Activated T-cell treated with anti-CD3 and anti-CD28 coated beads, Interleukin-2, amount 50 U/mL, for 4 hours (primary cell): ENCODE data around the gene UPK3BL1. TPM values are rescaled to one million over a fixed set of nuclear protein-coding genes. Genes with fewer than 3 reads are reported as not detected.
"Not testable (repeated sequence)": the region's sequence is repeated elsewhere in the genome, so short reads cannot be mapped to it uniquely, and the experiment has no call there.

Source experiments
- ATAC-seq, 2 donors: fragments of 200-7000 bp; cut with Tn5 transposase; one replicate each; pipeline ENCODE4 v1.10.0; 2021
- DNase-seq: peaks from one replicate; pipeline ENCODE4 v3.0.0-alpha.2; 2020
- H3K27me3 Mint-ChIP-seq: one replicate; pipeline ENCODE4 v1.8.0; 2021; ENCODE audit warnings: low read depth, mixed read lengths
- H3K36me3 Mint-ChIP-seq: one replicate; pipeline ENCODE4 v1.8.0; 2022; ENCODE audit warnings: mixed read lengths; ENCODE audit not compliant: insufficient read depth
- H3K4me1 Mint-ChIP-seq: one replicate; pipeline ENCODE4 v1.8.0; 2021; ENCODE audit warnings: low read depth, mixed read lengths
- H3K4me3 Mint-ChIP-seq: one replicate; pipeline ENCODE4 v1.8.0; 2021; ENCODE audit warnings: mild to moderate bottlenecking, moderate library complexity, mixed read lengths
- H3K9me3 Mint-ChIP-seq: one replicate; pipeline ENCODE4 v1.8.0; 2021; ENCODE audit warnings: mixed read lengths
- total RNA-seq, 3 donors: library from RNA; stranded (reverse); gene quantifications; one replicate each; pipeline ENCODE4 v1.2.1, GENCODE V29; 2021

The UPK3BL1 gene
- 10 to 100 TPM; 11.3 to 22.0 (median 12.7) TPM for total RNA-seq

DNA sequence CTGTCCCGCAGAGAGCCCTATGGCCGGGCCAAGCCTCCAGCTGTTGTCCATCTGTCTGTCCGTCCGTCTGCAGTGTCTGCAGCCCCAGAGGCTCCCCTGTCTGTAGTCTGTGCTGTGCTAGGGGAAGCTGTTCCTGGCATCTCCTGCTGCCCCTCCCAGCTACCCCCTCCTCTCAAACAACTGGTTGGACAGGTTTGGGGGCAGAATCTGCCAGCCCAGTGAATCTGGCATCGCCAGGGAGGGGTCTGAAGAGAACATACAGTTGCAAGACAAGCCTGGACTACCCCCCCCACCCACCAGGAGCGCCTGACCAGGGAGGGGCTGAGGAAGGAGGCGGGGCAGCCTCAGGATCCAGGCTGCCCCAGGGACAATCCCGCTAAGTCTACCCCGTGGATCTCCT lies at the start of gene UPK3BL1:
TSS of gene UPK3BL1 (minus strand) at position 101 of the 400 bp plus-strand sequence. CDS start at position 51, 50 bp downstream.
- not testable (repeated sequence) for DNase-seq, H3K36me3 Mint-ChIP-seq, H3K4me3 Mint-ChIP-seq, ATAC-seq, H3K9me3 Mint-ChIP-seq, H3K27me3 Mint-ChIP-seq, H3K4me1 Mint-ChIP-seq

- not testable (repeated sequence) for H3K4me1 Mint-ChIP-seq, ATAC-seq, DNase-seq, H3K27me3 Mint-ChIP-seq, H3K36me3 Mint-ChIP-seq, H3K9me3 Mint-ChIP-seq, H3K4me3 Mint-ChIP-seq
These were observed 48.0 kb upstream of the UPK3BL1 start for GRCh38 chr7:102690602-102691001.

DNA sequence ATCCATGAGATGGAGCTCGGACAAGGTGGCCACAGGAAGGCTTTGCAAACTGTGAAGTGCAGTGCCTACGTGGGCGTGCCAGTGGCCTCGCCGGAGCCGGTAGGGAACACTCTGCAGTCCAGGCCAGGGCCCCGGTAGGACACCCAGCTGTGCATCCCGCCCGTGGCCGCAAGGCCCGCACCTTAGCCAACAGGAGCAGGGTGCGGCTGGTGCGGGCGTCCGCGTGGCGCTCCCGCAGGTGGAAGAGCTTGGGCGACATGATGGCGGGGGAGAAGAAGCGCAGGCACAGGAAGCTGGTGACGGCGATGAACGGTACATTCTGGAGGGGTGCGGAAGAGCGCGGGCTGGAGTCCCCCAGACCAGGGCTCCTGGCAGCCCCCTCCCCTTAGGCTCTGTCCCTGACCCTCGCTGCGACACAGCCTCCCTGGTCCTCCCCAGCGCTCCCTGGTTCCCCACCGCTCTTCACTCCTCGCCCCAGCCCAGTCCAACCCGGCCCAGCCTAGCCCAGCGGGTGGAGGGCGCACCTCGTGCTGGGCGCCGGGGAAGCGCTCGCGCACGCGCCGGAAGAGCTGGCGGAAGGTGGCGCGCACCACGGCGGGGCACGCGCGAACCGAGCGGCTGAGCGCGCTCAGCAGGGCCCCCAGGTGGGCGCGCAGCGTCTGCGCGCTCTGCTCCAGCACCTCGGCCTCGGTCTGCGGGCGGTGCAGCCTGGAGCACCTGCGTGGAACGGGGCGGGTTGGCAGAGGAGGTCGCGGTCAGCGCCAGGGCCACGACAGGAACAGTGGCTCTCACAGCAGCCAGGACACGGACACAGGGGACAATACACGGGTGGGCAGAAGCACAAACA lies 47.1 kb upstream of the UPK3BL1 start:
- not testable (repeated sequence) for H3K9me3 Mint-ChIP-seq, H3K4me1 Mint-ChIP-seq, DNase-seq, H3K36me3 Mint-ChIP-seq, H3K4me3 Mint-ChIP-seq, H3K27me3 Mint-ChIP-seq
- ATAC-seq, result peak; percentile 89 to 90

- H3K36me3 Mint-ChIP-seq, H3K9me3 Mint-ChIP-seq, DNase-seq, H3K4me1 Mint-ChIP-seq, H3K4me3 Mint-ChIP-seq, H3K27me3 Mint-ChIP-seq: not testable (repeated sequence)
- ATAC-seq, result peak; percentile 71
These were observed 45.9 kb upstream of the UPK3BL1 start for GRCh38 chr7:102688299-102689036.

DNA sequence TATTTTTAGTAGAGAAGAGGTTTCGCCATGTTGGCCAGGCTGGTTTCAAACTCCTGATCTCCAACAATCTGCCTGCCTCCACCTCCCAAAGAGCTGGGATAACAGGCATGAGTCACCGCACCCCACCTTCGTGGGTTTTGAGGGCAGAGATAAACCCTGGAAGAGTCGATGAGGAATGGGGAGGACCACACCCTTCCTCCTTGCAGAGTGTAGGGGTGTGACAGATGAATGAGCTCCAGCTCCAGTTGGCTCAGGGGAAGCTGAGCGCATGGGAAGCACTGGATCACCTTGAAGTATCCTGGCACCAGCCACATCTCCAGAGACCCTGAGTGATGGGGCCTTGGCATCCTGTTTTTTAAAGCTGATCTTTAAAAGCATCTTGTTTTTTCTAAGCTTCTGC lies 40.0 kb upstream of the UPK3BL1 start:
- not testable (repeated sequence) for DNase-seq, H3K36me3 Mint-ChIP-seq, H3K9me3 Mint-ChIP-seq, H3K27me3 Mint-ChIP-seq, H3K4me3 Mint-ChIP-seq, H3K4me1 Mint-ChIP-seq, ATAC-seq

DNA sequence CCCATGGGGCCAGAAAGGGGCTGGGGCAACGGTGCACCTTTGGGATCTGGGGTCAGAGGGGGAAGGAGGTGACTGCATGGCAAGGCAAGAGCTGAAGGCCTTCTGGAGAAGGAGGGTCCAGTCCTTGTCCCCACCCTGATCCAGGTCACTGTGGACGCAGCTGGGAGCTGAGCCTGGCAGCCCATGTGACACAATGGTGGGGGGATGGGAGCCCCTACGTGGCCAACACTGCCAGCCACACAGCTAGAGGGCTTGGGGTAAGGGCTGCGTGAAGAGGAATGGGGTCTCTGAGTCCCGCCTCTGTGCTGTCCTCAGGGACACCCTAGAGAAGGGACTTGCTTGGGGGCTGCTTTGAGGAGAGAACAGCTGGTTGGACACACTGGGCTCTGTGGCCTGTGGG lies 38.2 kb upstream of the UPK3BL1 start:
- not testable (repeated sequence) for H3K4me1 Mint-ChIP-seq, H3K4me3 Mint-ChIP-seq, DNase-seq, H3K36me3 Mint-ChIP-seq, H3K9me3 Mint-ChIP-seq, H3K27me3 Mint-ChIP-seq, ATAC-seq

GRCh38 chr7:102675545-102675944 lies 33.0 kb upstream of the UPK3BL1 start:
- not testable (repeated sequence) for H3K27me3 Mint-ChIP-seq, H3K4me1 Mint-ChIP-seq, H3K36me3 Mint-ChIP-seq, H3K4me3 Mint-ChIP-seq, H3K9me3 Mint-ChIP-seq, DNase-seq
- ATAC-seq, result peak; percentile 67 to 68

GRCh38 chr7:102673447-102674067 lies 31.0 kb upstream of the UPK3BL1 start:
- H3K4me3 Mint-ChIP-seq, H3K27me3 Mint-ChIP-seq, DNase-seq: not testable (repeated sequence)

GRCh38 chr7:102671956-102672307 lies 29.3 kb upstream of the UPK3BL1 start:
- not testable (repeated sequence) for H3K27me3 Mint-ChIP-seq, H3K9me3 Mint-ChIP-seq, H3K4me1 Mint-ChIP-seq, DNase-seq, H3K36me3 Mint-ChIP-seq, H3K4me3 Mint-ChIP-seq
- peak; percentile 7 to 11 for ATAC-seq

More at GRCh38 chr7:102673447-102674067, 31.0 kb upstream of the UPK3BL1 start:
- ATAC-seq, H3K36me3 Mint-ChIP-seq, H3K9me3 Mint-ChIP-seq, H3K4me1 Mint-ChIP-seq: not testable (repeated sequence)

DNA sequence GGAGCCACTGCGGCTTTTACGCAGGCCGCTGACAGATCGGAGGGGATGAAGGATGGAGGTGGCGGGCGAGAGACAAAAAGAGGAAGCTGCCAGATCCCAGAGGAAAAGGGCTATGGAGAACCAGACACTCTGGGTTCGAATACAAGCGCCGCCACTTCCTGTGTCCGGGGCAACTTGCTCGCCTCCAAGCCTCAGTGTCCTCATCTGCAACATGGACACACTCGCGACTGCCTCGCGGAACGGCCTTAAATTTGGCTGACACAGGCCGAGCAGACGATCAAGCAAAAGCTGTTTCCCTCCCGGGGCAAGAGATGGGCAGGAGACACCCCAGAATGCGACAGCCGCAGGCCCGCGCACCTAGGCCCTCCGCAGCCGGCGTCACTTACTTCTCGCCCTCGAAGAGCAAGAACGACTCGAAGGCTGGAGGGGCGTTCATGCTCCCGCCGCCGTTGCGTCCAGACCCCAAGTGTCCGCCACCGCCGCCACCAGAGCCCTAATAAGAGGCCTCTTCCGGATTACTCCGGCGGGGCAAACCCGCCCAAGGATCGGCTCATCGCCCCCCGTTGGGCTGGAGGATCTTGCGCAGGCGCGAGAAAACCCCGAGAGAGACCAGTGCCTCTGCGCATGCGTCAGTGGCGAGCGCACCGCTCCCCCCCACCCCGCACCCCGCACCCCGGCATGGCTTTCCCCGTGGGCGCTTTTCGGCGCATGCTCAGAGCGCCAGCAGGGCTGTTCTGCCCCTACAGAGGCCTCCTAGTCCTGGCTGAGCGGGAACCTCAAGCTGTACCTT lies 28.8 kb upstream of the UPK3BL1 start, which contains the start of gene POLR2J2:
TSS of gene POLR2J2 (minus strand) at position 498 of the 790 bp plus-strand sequence. CDS start at position 436, 62 bp downstream.
- not testable (repeated sequence) for H3K27me3 Mint-ChIP-seq, DNase-seq, H3K4me1 Mint-ChIP-seq, H3K9me3 Mint-ChIP-seq, H3K36me3 Mint-ChIP-seq
- H3K4me3 Mint-ChIP-seq, result peak within 1 kb of the TSS; percentile 24
- peak; percentile 67 to 71 for ATAC-seq

DNA sequence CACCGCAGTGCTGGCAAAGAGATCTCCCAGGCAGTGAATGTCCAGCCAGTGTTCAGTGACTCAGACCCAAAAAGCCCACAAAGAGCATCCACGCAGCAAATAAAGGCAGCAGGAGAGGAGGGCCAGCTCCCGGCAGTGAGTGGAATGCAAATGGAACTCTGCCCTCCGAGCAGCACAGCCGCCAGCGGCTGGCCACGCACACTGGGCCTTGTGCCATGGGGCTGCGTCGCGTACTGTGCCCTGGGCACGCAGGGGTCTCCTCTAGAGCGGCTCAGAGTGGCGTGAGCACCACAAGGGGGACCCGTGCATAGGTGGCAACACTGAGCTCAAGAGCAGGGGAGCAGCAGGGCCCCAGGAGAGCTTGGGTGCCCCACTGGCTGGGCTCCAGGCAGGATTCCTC lies 24.9 kb upstream of the UPK3BL1 start:
- not testable (repeated sequence) for H3K4me1 Mint-ChIP-seq, DNase-seq, H3K36me3 Mint-ChIP-seq, H3K4me3 Mint-ChIP-seq, H3K9me3 Mint-ChIP-seq, ATAC-seq, H3K27me3 Mint-ChIP-seq

GRCh38 chr7:102666850-102667249 lies 24.3 kb upstream of the UPK3BL1 start:
- H3K27me3 Mint-ChIP-seq, ATAC-seq, H3K36me3 Mint-ChIP-seq, H3K9me3 Mint-ChIP-seq, DNase-seq, H3K4me1 Mint-ChIP-seq, H3K4me3 Mint-ChIP-seq: not testable (repeated sequence)

DNA sequence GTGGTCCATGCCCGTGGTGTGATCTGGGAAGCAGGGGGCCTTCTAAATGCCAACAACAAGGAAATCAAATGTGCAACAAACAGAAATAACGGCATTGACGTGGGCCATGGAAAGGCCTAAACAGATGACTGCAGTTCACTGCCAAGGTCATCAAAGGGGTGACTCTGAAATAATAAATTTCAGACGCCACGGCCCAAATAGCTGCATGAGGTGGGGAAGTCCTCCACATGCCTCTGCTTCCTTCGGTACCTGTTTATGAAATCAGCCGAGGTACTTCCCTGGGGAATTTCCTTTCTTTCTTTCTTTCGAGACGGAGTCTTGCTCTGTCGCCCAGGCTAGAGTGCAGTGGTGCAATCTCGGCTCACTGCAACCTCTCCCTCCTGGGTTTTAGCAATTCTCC lies 22.2 kb upstream of the UPK3BL1 start:
- not testable (repeated sequence) for H3K9me3 Mint-ChIP-seq, DNase-seq, H3K4me1 Mint-ChIP-seq, ATAC-seq, H3K27me3 Mint-ChIP-seq, H3K4me3 Mint-ChIP-seq, H3K36me3 Mint-ChIP-seq

- H3K27me3 Mint-ChIP-seq, H3K36me3 Mint-ChIP-seq, H3K9me3 Mint-ChIP-seq, ATAC-seq, H3K4me1 Mint-ChIP-seq, H3K4me3 Mint-ChIP-seq, DNase-seq: not testable (repeated sequence)
These were observed 7.3 kb upstream of the UPK3BL1 start, which contains the start of gene SPDYE2B for GRCh38 chr7:102649924-102650323. TSS of gene SPDYE2B (plus strand) at chr7:102650319. CDS start at chr7:102652349, 2,030 bp downstream.
